ENCODE measurements around the gene USP24. TPM values are rescaled to one million over a fixed set of nuclear protein-coding genes. Genes with fewer than 3 reads are reported as not detected.

Gene USP24
- polyA plus RNA-seq, 1 of the 3 experiments (the other 2 are of a cell fraction), result 8.1 TPM

DNA sequence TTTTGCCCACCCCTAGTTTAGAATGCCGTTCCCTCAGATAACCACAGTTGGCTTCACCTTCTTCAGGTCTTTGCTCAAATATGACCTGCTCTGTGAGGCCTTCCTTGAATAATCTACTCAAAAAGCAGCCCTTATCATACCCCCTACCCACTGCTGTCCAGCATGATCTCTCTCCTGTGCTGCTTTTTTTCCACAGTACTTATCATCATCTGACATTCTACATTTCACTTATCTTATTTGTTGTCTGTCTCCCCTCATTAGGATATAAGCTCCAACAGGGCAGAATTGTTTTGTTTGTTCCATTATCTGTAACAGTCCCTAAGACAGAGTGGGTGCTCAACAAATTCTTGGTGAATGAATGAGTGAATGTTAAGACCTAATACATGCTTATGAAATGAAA, 18.1 kb downstream of the USP24 start (continued):
- TF ChIP-seq TAF1 (IDR thresholded peaks at IDR 0.05; ENCODE audit: borderline replicate concordance, low read depth, low read length) (no peak), RXRA (IDR thresholded peaks at IDR 0.05; ENCODE audit: borderline replicate concordance, low read depth) (no peak), NRF1 (IDR thresholded peaks at IDR 0.05; ENCODE audit: low read depth, low read length) (no peak), RCOR1 (IDR thresholded peaks at IDR 0.05; ENCODE audit: low read length) (no peak), RAD21 (IDR thresholded peaks at IDR 0.05; ENCODE audit: low read length) (no peak), EP300 (IDR thresholded peaks at IDR 0.05; ENCODE audit: borderline replicate concordance in 1 of 2, low read depth in 1 of 2, low read length in 1 of 2) (no peak), YY1 (IDR thresholded peaks at IDR 0.05; ENCODE audit: low read depth) (no peak)

- ChIA-PET CTCF (interaction anchor here (1.3 kb wide), 1 partner anchor 13 kb away, joined by 3 read pairs; no protein-coding TSS in a partner anchor), POLR2A (no interaction called here)
- Histone ChIP-seq H3F3A (replicated peaks; ENCODE audit: insufficient read depth) (no peaks in the 10 kb centered on the region), H3K4me1 (ENCODE audit: control insufficient read depth in 1 of 2, insufficient read depth in 2 of 2, low read depth in 1 of 2, low read length in 1 of 2) (peaks cover 0 to 2% of the 10 kb centered on the region in 2 experiments; a peak in 2 of 4 replicates), H3K36me3 (replicated peaks in 1 of 2; ENCODE audit: control insufficient read depth in 1 of 2, insufficient read depth in 2 of 2, low read length in 1 of 2) (peaks cover 4 to 7% of the 10 kb centered on the region in 2 experiments), H3K9ac (no peak overlapping the region), H2AFZ (ENCODE audit: low read depth) (no peak overlapping the region), H3K4me3 (ENCODE audit: low read depth in 2 of 2, low read length in 1 of 2) (no peak overlapping the region), H3K79me2 (ENCODE audit: insufficient read depth) (peaks cover 94% of the 10 kb centered on the region), H3K27me3 (ENCODE audit: insufficient read depth) (no peaks in the 10 kb centered on the region), H3K27ac (ENCODE audit: low read depth in 2 of 2, low read length in 1 of 2) (no peak overlapping the region), H4K20me1 (ENCODE audit: insufficient read depth) (peaks cover 12% of the 10 kb centered on the region; the same call in 1 of the 2 replicates), H3K9me3 (no peaks in the 10 kb centered on the region), H3K4me2 (no peak overlapping the region), H3K9me2 (no peaks in the 10 kb centered on the region)
- WGBS (ENCODE audit: low lambda C conversion rate), result 93% methylated on average over 5 of the region's 5 CpGs
- no peak for TF ChIP-seq RXRA (IDR thresholded peaks at IDR 0.05; ENCODE audit: borderline replicate concordance, low read depth)
- no peak for TF ChIP-seq POLR2AphosphoS5 (IDR thresholded peaks at IDR 0.05; ENCODE audit: low read depth, low read length)
- no peak for TF ChIP-seq CTCF (IDR thresholded peaks at IDR 0.05)
- no peak for TF ChIP-seq TEAD4 (IDR thresholded peaks at IDR 0.05; ENCODE audit: borderline replicate concordance, insufficient read depth)
- TF ChIP-seq, protein P1, sequence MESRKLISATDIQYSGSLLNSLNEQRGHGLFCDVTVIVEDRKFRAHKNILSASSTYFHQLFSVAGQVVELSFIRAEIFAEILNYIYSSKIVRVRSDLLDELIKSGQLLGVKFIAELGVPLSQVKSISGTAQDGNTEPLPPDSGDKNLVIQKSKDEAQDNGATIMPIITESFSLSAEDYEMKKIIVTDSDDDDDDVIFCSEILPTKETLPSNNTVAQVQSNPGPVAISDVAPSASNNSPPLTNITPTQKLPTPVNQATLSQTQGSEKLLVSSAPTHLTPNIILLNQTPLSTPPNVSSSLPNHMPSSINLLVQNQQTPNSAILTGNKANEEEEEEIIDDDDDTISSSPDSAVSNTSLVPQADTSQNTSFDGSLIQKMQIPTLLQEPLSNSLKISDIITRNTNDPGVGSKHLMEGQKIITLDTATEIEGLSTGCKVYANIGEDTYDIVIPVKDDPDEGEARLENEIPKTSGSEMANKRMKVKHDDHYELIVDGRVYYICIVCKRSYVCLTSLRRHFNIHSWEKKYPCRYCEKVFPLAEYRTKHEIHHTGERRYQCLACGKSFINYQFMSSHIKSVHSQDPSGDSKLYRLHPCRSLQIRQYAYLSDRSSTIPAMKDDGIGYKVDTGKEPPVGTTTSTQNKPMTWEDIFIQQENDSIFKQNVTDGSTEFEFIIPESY (IDR thresholded peaks at IDR 0.05; ENCODE audit: borderline replicate concordance, low read depth), result no peak
- TF ChIP-seq, protein P2, sequence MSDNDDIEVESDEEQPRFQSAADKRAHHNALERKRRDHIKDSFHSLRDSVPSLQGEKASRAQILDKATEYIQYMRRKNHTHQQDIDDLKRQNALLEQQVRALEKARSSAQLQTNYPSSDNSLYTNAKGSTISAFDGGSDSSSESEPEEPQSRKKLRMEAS (IDR thresholded peaks at IDR 0.05; ENCODE audit: low read depth), result no peak
- TF ChIP-seq NFIC (IDR thresholded peaks at IDR 0.05; ENCODE audit: borderline replicate concordance), result no peak
- TF ChIP-seq, protein P3, sequence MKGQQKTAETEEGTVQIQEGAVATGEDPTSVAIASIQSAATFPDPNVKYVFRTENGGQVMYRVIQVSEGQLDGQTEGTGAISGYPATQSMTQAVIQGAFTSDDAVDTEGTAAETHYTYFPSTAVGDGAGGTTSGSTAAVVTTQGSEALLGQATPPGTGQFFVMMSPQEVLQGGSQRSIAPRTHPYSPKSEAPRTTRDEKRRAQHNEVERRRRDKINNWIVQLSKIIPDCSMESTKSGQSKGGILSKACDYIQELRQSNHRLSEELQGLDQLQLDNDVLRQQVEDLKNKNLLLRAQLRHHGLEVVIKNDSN (IDR thresholded peaks at IDR 0.05; ENCODE audit: borderline replicate concordance, low read depth), result no peak
- no peak for TF ChIP-seq PBX3 (IDR thresholded peaks at IDR 0.05)
- TF ChIP-seq FOSL2 (IDR thresholded peaks at IDR 0.05; ENCODE audit: borderline replicate concordance, low read depth), result no peak
- TF ChIP-seq EZH2phosphoT487 (IDR thresholded peaks at IDR 0.05; ENCODE audit: borderline replicate concordance, low read depth), result no peak
- TF ChIP-seq TCF12 (IDR thresholded peaks at IDR 0.05), result no peak
- TF ChIP-seq TAF1 (IDR thresholded peaks at IDR 0.05; ENCODE audit: borderline replicate concordance, low read depth, low read length), result no peak
- TF ChIP-seq NRF1 (IDR thresholded peaks at IDR 0.05; ENCODE audit: low read depth, low read length), result no peak
- no peak for TF ChIP-seq GABPA (IDR thresholded peaks at IDR 0.05; ENCODE audit: low read depth)
- no peak for DNase-seq
Observed at GRCh38 chr1:55196433-55197035, 18.6 kb downstream of the USP24 start.
